RPMI7951 (cell line): Measurements from ENCODE around the gene PCSK6. TPM values are rescaled to one million over a fixed set of nuclear protein-coding genes. Genes with fewer than 3 reads are reported as not detected.

Experiments
- DNase-seq: peaks from one replicate; pipeline ENCODE4 v3.0.0-alpha.2; 2012; ENCODE audit warnings: low read depth
- total RNA-seq: library from RNA; depleted of rRNA; stranded (reverse); fragments of >200 nt; shearing (Covaris generic); gene quantifications from 2 replicates; pipeline ENCODE4 v1.2.3, GENCODE V29; 2014; rRNA removed

The PCSK6 gene
- 0.48 and 0.68 TPM in 2 replicates for total RNA-seq

GRCh38 chr15:101489599-101490407 is at the start of gene PCSK6:
TSS of gene PCSK6 (minus strand) at chr15:101489707. CDS start at chr15:101489670, 37 bp downstream.
- no peak for DNase-seq

DNA sequence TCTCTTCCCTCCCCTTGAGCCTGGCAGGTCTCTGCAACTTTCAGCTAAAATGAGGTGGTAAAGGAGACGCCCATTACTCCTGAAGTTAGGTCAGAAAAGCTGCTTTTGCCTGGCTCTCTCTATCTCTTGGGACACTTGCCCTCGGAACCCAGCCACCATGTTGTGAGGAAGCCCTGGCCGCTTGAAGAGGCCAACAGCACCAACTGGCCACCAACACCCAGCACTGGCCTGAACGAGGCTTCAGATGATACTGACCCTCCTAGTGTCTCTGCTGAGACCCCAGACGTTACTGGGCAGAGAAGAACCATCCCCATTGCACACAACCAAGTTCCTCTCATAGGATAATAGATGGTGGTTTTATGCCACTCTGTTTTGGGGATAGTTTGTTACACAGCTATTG is 49.5 kb upstream of the PCSK6 start:
- no peak for DNase-seq

GRCh38 chr15:101538177-101538576 is 48.7 kb upstream of the PCSK6 start:
- no peak for DNase-seq

DNA sequence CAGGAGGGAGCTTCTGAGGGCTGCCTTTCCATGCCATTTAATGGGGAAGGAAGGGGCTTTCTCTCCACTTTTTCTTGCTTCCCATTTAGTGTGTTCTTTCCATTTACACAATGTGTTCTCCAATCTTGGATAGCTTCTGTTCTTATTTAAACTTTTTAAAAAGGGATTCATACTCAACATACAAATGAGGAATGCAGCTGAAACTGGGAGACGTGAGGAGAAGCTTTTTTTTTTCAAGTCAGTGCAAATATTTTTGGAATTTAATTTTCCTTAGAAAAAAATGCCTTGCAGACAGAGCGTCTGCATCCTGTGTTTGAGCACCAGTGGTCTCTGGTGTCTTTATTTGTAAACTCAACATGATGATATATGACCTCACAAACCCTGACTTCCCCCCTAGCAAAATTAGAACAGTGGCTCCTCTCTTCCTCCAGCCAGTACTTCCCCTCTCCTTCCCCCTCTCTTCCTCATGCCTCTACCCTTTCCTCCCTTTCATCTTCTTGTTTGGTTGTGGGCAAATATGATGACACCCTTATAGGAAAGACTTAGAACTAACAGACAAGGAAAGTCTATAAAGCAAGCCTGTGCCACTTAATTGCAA is 48.1 kb upstream of the PCSK6 start:
- DNase-seq, result no peak

- DNase-seq, result no peak
Measured at GRCh38 chr15:101536875-101537405, 47.4 kb upstream of the PCSK6 start.

- no peak for DNase-seq
Measured at GRCh38 chr15:101536166-101536874, 46.8 kb upstream of the PCSK6 start.

- DNase-seq, result no peak
Measured at GRCh38 chr15:101535170-101535902, 45.8 kb upstream of the PCSK6 start.

- DNase-seq, result no peak
Measured at GRCh38 chr15:101534376-101534970, 45.0 kb upstream of the PCSK6 start.

- DNase-seq, result no peak
Measured at GRCh38 chr15:101533371-101534140, 44.0 kb upstream of the PCSK6 start.

GRCh38 chr15:101532865-101533264 is 43.4 kb upstream of the PCSK6 start:
- DNase-seq, result no peak

DNA sequence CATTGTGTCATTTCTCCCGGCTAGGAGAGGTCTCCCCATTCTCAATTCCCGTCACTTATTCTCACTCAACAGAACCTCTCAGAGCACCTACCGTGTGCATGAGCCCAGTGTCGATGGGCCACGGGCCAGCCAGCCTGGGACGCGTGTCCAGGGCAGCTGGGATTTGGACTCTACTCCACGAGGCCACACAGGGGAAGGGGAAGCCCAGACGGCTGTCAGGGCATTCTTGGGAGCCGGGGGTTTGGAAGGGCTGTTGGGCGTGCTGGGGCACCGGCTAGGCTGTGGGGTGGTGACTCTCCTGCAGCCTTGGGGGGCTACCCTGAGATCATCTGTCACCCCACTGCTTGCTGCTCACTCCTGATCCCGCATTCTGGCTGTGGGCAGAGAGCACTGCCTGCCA is 41.7 kb upstream of the PCSK6 start:
- DNase-seq, result no peak

DNA sequence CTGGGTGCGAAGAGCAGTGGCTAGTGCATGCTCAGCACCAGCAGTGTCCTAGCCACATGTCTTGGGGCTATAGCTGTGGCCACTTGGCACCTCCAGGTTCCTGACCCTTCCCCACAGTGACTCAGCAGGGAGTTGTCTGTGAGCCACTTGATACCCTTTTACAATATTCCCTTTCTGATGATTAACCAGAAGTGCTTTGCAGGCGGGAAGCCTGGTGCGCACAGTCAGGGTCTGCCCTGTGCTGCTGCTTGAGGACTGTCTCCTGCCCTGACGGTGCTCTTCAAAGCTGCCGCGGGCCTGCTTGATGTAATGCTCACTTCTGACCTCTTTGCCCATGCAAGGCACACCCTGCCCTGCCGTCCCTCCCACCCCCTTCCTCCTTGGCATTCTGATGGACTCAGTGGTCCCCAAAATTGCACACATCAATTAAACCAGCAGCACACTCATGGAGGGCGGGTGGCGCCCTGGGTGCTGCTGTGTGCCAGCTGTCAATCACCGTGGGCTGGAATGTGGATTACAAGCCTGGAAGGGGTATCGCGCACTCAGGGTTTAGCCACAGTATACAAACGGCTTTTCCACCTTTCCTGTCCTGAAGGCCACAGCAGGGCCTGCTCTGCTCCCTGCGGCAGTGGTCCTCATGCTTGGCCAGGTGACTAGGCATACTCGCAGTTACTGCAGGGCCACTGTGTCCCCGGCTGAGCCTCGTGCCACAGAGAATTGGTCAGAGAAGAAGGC is 40.9 kb upstream of the PCSK6 start:
- peak; percentile 47 for DNase-seq

GRCh38 chr15:101528917-101529299 is 39.4 kb upstream of the PCSK6 start:
- no peak for DNase-seq

- DNase-seq, result no peak
Measured at GRCh38 chr15:101528108-101528916, 38.8 kb upstream of the PCSK6 start.

DNA sequence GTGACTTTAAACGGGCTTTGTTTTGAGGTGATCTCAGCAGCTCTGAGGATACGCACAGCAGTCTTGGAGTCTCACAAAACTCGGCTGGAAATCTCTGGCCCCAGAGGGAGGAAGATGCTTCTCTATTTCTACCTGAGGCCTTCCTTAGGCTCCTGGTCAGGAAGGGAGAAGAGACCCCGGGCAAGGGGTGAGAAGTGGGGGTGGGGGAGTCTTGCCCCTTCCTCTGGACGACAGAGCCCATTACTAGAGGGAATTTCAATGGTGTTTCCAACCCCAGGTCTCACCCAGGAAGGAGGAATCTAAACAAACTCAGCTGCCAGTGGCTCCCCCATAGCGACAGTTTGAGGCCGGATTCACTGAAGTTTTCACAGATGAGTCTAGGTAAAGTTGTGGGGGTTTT is 37.4 kb upstream of the PCSK6 start:
- DNase-seq, result no peak

GRCh38 chr15:101526442-101526841 is 36.9 kb upstream of the PCSK6 start:
- no peak for DNase-seq

GRCh38 chr15:101526021-101526420 is 36.5 kb upstream of the PCSK6 start:
- DNase-seq, result no peak

GRCh38 chr15:101525087-101525669 is 35.7 kb upstream of the PCSK6 start:
- DNase-seq, result no peak

GRCh38 chr15:101523560-101523940 is 34.0 kb upstream of the PCSK6 start:
- no peak for DNase-seq
